B cell (primary cell): Measurements from ENCODE around the gene PHACTR3.

Experiments used
- CTCF ChIP-seq: fragments of 200-600 bp; IDR thresholded peaks from one replicate; pipeline ENCODE4 v1.8.0; 2022; ENCODE audit warnings: antibody characterized with exemption, mild to moderate bottlenecking
- EZH2 ChIP-seq: IDR thresholded peaks from 2 replicates; pipeline ENCODE4 v1.6.1; 2012; ENCODE audit warnings: borderline replicate concordance, low read depth, mild to moderate bottlenecking, moderate library complexity, low read length; ENCODE audit not compliant: insufficient read depth, poor library complexity, severe bottlenecking

GRCh38 chr20:59825563-59825920, 221.2 kb downstream of the PHACTR3 start:
- TF ChIP-seq CTCF (no peak), EZH2 (no peak)
